ENCODE results near the gene MYO1D. TPM values are rescaled to one million over a fixed set of nuclear protein-coding genes. Genes with fewer than 3 reads are reported as not detected.

Gene MYO1D
- total and polyA plus RNA-seq, 2 of the 13 experiments (the other 11 are each of a cell fraction or from before 2014, with no cell fraction given) = 13.2 to 17.3 TPM

DNA sequence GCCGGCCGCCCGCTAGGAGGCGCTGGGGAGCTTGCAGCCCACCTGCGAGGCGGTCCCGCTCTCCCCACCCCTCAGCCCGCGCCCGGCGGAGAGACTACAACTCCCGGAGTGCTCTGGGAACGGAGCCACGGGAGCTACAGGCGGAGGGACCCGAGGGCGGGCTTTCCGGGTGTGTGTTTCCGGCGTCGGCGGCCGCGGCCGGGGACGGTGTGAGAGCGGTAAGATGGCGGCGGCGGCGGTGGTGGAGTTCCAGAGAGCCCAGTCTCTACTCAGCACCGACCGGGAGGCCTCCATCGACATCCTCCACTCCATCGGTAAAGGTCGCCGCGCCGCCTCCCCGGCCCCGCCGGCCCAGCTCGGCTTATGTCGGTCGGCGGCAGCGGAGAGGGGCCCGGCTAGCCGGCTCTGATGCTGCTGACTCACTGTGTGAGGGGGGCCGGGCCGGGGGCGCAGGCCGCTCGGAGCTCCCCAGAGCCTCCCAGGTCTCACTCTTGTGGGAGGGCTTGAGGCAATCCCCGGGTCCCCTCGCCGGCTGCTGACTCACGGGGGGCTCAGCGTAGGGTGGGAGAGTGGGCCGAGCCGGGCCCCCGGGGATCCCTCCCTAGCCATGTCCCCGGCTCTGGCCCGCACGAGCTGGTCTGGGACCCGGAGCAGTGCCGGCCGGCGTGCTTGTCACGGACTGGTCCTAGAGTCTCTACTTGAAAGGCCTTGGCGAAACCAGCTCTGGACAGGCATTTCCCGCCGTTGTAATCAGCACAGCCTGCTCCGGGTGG, 432.4 kb downstream of the MYO1D start, which contains the start of gene PSMD11 (continued):
- TF ChIP-seq ZNF142 (CRISPR knock-in tag; IDR thresholded peaks at IDR 0.05) = no peak
- TF ChIP-seq ZFP36L1 (CRISPR knock-in tag; IDR thresholded peaks at IDR 0.05) = no peak
- TF ChIP-seq ZNF17 (CRISPR knock-in tag; IDR thresholded peaks at IDR 0.05) = no peak
- TF ChIP-seq PCBP2 (optimal IDR thresholded peaks at IDR 0.05; ENCODE audit: low read depth, low read length, poor library complexity, severe bottlenecking) = no peak
- no peak for TF ChIP-seq AKNA (CRISPR knock-in tag; IDR thresholded peaks at IDR 0.05; ENCODE audit: borderline replicate concordance)
- TF ChIP-seq, protein P1, sequence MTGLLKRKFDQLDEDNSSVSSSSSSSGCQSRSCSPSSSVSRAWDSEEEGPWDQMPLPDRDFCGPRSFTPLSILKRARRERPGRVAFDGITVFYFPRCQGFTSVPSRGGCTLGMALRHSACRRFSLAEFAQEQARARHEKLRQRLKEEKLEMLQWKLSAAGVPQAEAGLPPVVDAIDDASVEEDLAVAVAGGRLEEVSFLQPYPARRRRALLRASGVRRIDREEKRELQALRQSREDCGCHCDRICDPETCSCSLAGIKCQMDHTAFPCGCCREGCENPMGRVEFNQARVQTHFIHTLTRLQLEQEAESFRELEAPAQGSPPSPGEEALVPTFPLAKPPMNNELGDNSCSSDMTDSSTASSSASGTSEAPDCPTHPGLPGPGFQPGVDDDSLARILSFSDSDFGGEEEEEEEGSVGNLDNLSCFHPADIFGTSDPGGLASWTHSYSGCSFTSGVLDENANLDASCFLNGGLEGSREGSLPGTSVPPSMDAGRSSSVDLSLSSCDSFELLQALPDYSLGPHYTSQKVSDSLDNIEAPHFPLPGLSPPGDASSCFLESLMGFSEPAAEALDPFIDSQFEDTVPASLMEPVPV (CRISPR knock-in tag; IDR thresholded peaks at IDR 0.05) = peak; percentile 15; the same call in 1 of the 2 replicates
- no peak for TF ChIP-seq REST (IDR thresholded peaks at IDR 0.05; ENCODE audit: borderline replicate concordance in 1 of 2, low read depth in 1 of 2, low read length in 2 of 2)
- TF ChIP-seq, protein P2, sequence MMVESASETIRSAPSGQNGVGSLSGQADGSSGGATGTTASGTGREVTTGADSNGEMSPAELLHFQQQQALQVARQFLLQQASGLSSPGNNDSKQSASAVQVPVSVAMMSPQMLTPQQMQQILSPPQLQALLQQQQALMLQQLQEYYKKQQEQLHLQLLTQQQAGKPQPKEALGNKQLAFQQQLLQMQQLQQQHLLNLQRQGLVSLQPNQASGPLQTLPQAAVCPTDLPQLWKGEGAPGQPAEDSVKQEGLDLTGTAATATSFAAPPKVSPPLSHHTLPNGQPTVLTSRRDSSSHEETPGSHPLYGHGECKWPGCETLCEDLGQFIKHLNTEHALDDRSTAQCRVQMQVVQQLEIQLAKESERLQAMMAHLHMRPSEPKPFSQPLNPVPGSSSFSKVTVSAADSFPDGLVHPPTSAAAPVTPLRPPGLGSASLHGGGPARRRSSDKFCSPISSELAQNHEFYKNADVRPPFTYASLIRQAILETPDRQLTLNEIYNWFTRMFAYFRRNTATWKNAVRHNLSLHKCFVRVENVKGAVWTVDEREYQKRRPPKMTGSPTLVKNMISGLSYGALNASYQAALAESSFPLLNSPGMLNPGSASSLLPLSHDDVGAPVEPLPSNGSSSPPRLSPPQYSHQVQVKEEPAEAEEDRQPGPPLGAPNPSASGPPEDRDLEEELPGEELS (CRISPR knock-in tag; IDR thresholded peaks at IDR 0.05) = peak; percentile 53; the same call in 1 of the 2 replicates

Measured in HepG2 (cell line).